Keratinocyte (primary cell): Measurements from ENCODE around the gene AKAP10.

Experiments
- CTCF ChIP-seq, 3 experiments: IDR thresholded peaks in 1 of 3; conservative IDR thresholded peaks in 1 of 3; optimal IDR thresholded peaks in 1 of 3; 2 replicates in 2 of 3; 3 replicates in 1 of 3; pipeline versions ENCODE3 to v1.5.1; 2011; ENCODE audit warnings: low read length in 3 of 3, mild to moderate bottlenecking in 3 of 3, moderate library complexity in 2 of 3, control low read depth in 1 of 3, inconsistent platforms in 1 of 3; ENCODE audit not compliant: insufficient read depth in 2 of 3; ENCODE audit errors: extremely low read depth in 1 of 3
- EZH2 ChIP-seq: IDR thresholded peaks from one replicate; pipeline ENCODE4 v1.6.1; 2012; ENCODE audit warnings: inconsistent platforms, mild to moderate bottlenecking, low read length, moderate library complexity

- TF ChIP-seq CTCF (optimal IDR thresholded peaks at IDR 0.05 in 1 of 3, IDR thresholded peaks at IDR 0.05 in 1 of 3, conservative IDR thresholded peaks at IDR 0.05 in 1 of 3; ENCODE audit: extremely low read depth in 1 of 3, insufficient read depth in 2 of 3, low read length in 3 of 3) (no peak), EZH2 (no peak)
Observed at GRCh38 chr17:19896679-19897078, 80.9 kb downstream of the AKAP10 start.
